Measurements from ENCODE around the gene POLD2.
A peak's percentile ranks its signal among the peaks of the same experiment; 100 is the strongest.

POLD2 gene

GRCh38 chr7:44101303-44101965 lies 21.9 kb downstream of the POLD2 start:
- DNase-seq, result no peak

DNA sequence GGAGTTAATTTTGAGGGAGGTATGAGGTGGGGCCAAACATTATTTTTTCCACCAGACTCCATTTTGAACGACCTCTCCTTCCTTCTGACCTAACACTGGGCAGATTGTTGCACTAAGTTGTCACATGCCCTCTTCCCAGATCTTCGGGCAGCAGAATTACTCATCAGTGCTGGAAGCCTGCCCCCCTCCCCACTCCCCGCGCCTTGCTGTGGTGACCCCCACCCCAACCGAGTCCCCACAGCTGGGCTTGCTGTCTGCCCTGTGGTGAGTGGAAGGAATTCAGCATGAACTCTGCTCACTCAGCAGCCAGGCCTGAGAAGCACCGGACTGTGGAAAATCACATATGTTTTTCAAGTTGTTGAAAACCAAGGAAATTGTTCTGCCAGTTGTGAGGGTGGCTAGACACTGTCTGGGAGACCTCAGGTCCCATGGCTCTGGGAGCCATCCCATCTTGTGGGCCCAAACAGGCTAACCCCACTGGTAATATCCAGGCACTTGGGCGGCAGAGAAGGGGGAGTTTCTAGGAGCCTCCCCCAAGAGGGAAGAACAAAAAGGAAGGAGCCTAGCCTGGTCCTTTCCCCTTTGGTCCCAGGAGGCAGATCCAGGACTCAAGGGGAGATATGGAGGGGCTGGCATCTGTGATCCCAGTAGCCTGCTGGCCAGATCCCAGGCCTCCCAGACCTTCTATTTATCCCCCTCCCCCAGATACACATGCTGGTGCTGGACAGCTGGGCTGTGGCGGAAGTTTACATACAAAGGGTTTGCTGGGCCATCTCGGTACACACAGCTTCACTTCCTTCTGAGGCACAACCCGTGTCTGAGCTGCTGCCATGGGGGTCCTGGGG lies 22.7 kb downstream of the POLD2 start:
- DNase-seq, result no peak

- no peak for DNase-seq
These were observed 23.7 kb downstream of the POLD2 start for GRCh38 chr7:44099669-44100068.

DNA sequence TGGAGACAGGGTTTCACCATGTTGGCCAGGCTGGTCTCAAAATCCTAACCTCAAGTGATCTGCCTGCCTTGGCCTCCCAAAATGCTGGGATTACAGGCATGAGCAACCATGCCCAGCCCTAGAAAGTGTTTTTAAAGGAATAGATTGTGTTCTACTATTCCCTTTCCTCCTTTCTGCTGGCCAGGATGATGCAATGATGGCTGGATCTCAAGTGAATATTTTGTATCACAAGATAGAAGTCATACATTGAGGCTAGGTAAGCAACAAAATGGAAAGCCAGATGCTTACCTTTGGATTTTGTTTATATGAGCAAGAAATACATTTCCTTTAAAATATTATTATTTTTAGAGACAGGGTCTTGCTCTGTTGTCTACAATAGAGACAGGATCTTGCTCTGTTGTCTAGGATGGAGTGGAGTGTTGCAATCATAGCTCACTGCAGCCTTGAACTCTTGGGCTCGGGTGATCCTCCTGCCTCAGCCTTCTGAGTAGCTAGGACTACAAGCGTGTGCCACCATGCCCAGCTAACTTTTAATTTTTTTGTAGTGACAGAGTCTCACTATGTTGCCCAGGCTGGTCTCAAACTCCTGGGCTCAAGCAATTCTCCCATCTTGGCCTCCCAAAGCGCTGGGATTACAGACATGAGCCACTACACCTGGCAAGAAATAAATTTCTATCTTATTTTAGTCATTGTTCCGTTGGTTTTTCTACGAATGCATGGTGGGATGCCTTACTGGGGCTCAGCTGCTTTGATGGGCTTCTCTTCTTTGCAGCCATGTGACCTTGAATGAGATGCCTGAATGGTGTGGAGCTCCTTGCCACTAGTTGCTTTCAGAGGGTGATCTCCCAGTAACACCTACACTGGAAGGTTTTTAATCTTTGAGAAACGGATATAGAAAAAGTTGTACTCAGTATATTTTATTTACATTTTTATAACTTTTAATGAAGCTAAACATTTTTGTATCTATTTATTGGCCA lies 25.0 kb downstream of the POLD2 start:
- no peak for DNase-seq

DNA sequence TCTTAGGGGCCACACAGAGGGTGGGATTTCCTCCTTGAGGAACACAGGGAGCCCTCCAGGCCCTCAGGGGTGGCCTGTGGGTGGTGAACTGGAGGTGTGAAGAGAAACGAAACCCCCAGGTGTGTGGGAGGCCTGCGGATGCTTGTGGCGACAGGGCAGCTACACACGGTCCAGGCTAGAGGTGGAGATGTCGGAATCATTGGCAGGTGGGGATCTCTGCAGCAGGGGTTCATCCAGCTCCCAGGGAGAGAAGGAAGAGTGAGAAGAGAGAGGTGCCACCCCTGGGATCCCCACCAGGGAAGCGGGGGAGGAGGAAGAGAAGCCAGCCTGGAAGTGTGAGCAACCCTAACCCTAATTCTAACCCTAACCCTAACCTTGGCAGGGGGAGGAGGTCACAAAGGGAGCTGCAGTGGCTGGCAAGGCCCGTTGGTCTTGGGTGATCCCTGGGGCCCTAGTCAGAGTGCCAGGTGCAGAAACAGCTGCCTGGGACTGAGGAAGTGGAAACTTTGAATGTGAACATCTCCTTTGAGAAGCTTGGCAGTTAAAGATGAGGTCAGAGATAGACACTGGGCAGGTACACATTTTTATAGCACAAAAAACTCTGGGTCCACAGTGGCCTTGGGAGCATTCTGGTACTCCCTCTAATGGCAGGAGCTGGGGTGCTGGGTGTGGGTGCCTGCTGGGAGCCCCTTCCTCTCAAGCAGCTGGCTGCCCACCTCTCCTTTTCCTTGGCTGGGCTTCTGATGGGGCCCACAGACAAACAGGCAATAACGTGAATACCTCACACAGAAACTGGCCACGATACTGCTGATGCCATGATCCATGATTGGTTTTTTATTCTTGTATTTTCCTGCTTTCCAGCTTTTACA lies 26.1 kb downstream of the POLD2 start:
- DNase-seq, result no peak

DNA sequence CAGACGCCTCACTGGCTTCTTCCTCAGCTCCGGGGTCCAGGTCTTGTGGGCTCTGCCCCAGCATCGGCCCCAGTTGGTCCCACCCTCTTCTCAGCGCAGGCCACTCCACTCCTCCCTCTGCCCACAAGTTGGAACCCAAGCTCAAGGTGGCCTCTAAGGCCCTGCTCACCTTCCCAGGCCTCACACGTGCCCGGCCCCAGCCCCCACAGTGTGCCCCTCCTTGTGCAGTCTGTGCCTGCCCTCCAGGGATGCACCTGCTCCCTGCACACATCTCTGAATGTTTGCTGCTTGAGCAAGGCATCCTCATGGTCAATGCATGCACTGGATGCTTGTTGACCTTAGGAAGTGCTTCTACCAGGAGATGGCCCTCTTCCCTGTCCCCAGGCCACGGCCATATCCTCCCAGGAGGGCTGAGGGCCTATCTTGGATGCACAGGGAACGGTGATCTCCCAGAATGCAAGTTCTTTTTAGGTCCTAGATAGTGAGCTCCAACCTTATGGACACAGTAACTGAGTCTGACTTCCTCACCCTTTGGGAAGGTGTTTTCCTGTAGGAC lies 26.9 kb downstream of the POLD2 start:
- DNase-seq, result no peak

GRCh38 chr7:44095781-44096180 lies 27.6 kb downstream of the POLD2 start:
- DNase-seq, result no peak

- no peak for DNase-seq
These were observed 28.3 kb downstream of the POLD2 start for GRCh38 chr7:44094883-44095592.

DNA sequence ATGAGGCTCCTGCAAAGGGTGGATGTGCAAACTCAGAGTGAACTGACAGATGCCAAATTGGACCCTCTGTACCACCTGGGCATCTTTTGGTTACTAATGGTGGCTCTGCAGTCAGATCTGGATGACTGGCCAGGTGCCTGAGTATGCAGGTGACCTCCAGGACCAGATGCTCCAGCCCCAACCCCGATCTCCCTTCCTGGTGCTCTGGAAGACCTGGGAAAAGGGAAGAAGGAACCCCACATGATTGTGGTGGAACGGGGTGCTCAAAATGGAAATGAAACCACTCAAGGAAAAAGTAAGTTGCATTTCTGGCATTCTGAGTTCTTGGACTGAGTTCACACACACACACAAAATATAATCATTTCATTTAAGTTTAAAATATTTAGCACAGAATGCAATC lies 29.0 kb downstream of the POLD2 start:
- DNase-seq, result no peak

DNA sequence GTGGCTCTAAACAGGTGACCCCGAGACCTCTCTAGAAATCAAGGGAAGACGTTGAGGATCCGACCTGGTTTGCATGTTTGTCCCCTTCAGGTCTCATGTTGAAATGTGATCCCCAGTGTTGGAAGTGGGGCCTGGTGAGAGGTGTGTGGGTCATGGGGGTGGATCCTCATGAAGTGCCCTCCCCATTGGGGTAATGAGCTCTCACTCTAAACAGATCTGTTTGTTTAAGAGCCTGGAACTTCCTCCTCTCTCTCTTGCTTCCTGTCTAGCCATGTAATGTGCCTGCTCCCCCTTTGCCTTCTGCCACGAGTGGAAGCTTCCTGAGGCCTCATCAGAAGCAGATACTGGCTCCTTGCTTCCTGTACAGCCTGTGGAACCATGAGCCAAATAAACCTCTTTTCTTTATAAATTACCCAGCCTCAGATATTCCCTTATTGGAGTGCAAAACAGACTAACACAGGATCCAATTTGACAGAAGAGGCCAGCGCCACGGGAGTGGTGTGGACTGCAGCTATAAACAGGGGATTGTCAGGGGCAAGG lies 30.2 kb downstream of the POLD2 start:
- no peak for DNase-seq

- no peak for DNase-seq
These were observed 35.2 kb downstream of the POLD2 start for GRCh38 chr7:44087911-44088838.

DNA sequence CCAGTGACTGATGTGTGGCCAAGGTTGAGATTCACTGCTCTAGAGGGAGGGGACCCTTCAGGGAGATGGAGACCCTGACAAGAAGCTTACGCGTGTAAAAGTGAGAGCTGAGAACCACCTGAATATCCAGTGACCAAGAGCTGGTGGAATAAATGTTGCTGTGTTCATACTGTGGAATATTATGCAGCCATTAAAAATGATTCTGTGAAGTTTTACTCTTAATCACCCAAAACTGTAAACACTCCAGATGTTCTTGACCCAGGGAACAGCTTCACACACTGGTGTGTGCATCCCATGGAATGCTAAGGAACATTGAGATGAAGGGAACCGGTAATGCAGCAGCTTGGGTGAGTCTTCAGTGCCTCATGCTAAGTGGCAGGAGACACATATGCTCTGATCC lies 36.7 kb downstream of the POLD2 start:
- DNase-seq, result no peak

DNA sequence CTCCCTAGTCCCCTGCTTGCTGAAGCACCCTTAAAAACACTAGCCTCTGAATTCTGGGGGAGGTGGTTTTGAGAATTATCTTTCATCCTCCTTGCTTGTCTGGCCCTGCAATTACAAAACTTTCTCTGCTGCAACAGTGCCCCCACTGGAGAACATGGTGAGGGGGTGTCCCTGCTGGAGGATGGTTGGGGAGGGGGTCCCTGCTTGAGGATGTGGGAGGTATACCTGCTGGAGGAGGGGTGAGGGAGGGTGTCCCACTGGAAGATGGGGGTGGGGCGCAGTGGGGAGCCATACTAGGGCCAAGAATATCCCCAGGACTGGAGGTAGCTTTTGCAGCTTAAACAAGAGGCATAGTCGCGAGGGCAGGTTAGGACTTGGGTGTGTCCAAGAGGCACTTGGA lies 37.8 kb downstream of the POLD2 start:
- no peak for DNase-seq

- no peak for DNase-seq
These were observed 38.6 kb downstream of the POLD2 start for GRCh38 chr7:44084701-44085100.

GRCh38 chr7:44083796-44084195 lies 39.6 kb downstream of the POLD2 start:
- DNase-seq, result no peak

DNA sequence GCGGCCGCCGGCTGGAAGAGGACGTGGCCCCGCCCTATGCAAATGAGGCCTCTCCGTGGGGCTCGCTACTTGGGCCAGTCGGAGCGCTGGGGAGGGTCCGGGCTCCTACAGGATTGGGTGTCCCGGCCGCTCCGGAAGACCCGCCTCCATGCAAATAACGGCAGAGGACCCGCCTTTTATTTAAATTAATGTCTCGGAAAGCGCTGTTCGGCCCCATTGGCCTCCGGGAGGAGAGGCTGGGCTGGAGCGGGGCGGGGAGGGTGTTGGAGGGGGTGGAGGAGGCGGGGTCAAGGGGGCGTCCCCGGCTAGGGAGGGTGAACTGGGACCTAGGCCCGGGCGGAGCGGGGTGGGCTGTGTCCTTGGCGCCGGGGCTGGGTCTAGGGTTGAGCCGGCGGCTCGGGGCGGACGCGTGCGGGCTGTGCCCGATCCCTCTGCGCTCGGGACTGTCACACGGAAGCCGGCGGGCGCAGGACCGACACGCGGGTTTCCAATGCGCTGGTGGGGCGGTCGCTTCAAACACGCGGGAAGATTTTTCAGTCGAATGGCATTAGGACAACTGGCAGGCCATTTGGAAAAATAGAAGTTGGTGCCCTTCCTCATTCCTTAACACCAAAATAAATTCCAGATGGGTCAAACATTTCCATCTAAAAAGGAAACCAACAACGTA lies 40.7 kb downstream of the POLD2 start:
- peak; percentile 97 for DNase-seq

- DNase-seq, result no peak
These were observed 42.0 kb downstream of the POLD2 start for GRCh38 chr7:44081266-44081748.

- DNase-seq, result no peak
These were observed 42.6 kb downstream of the POLD2 start for GRCh38 chr7:44080686-44081265.

GRCh38 chr7:44080118-44080517 lies 43.2 kb downstream of the POLD2 start:
- no peak for DNase-seq

Data from NCI-H2107 (cell line).